K562 (cell line): ENCODE results near the gene PRKCB. TPM values are rescaled to one million over a fixed set of nuclear protein-coding genes. Genes with fewer than 3 reads are reported as not detected.

Source experiments
- CLOCK ChIP-seq: fragments of 250-450 bp; sonication (Bioruptor Pico); IDR thresholded peaks from 2 replicates; pipeline ENCODE4 v1.4.0; 2020; ENCODE audit warnings: mild to moderate bottlenecking, moderate library complexity, borderline replicate concordance
- EP400 ChIP-seq: fragments of 450-650 bp; IDR thresholded peaks from 2 replicates; pipeline ENCODE4 v1.6.1; 2017; ENCODE audit warnings: antibody characterized with exemption, mild to moderate bottlenecking, moderate library complexity
- ETV1 ChIP-seq: fragments of 450-650 bp; conservative IDR thresholded peaks from 2 replicates; pipeline ENCODE4 v1.6.1; 2016; ENCODE audit warnings: missing genetic modification characterization, control low read depth, low read depth, missing compliant biosample characterization
- HNRNPUL1 ChIP-seq: fragments of 200-400 bp; formaldehyde crosslinking; IDR thresholded peaks from 2 replicates; pipeline ENCODE4 v1.6.1; 2017; ENCODE audit warnings: low read length
- HOMEZ ChIP-seq: fragments of 250-450 bp; sonication (Bioruptor Pico); IDR thresholded peaks from 2 replicates; pipeline ENCODE4 v1.4.0; 2020; ENCODE audit warnings: mild to moderate bottlenecking, moderate library complexity
- IRF2 ChIP-seq: sonication (generic); formaldehyde crosslinking; IDR thresholded peaks from 2 replicates; pipeline ENCODE4 v1.8.1; 2022; ENCODE audit warnings: mild to moderate bottlenecking, missing genetic modification reagents
- POLR2AphosphoS5 ChIP-seq: IDR thresholded peaks from 2 replicates; pipeline ENCODE4 v1.6.1; 2011; ENCODE audit warnings: mild to moderate bottlenecking, low read depth, low read length, moderate library complexity; ENCODE audit not compliant: control insufficient read depth, insufficient read depth
- POLR3G ChIP-seq: IDR thresholded peaks from 2 replicates; pipeline ENCODE4 v1.6.1; 2011; ENCODE audit not compliant: insufficient read length, insufficient replicate concordance; ENCODE audit errors: extremely low read depth
- TFAM ChIP-seq: fragments of 250-450 bp; sonication (Bioruptor Pico); conservative IDR thresholded peaks from 2 replicates; pipeline ENCODE4 v1.5.0; 2021; ENCODE audit warnings: mild to moderate bottlenecking, moderate library complexity
- USF1 ChIP-seq: sonication (generic); formaldehyde crosslinking; IDR thresholded peaks from 2 replicates; pipeline ENCODE4 v1.9.0; 2022; ENCODE audit warnings: mild to moderate bottlenecking, missing genetic modification reagents
- YY1 ChIP-seq, 3 experiments: IDR thresholded peaks; 2 replicates each; pipeline ENCODE4 v1.6.1; 2011; ENCODE audit warnings: low read length in 2 of 3, mild to moderate bottlenecking in 2 of 3, moderate library complexity in 2 of 3, borderline replicate concordance in 1 of 3, control low read depth in 1 of 3, low read depth in 1 of 3; ENCODE audit not compliant: insufficient read depth in 3 of 3, insufficient replicate concordance in 2 of 3, control insufficient read depth in 1 of 3, insufficient read length in 1 of 3; ENCODE audit errors: extremely low read depth in 1 of 3
- ZC3H11A ChIP-seq: IDR thresholded peaks from 2 replicates; pipeline ENCODE4 v1.6.1; 2012; ENCODE audit warnings: low read depth, low read length, improper control_type of control experiment
- ZNF318 ChIP-seq, 2 experiments: fragments of 450-650 bp; IDR thresholded peaks; 2 replicates each; pipeline ENCODE4 v1.6.1; 2016; ENCODE audit warnings: mild to moderate bottlenecking in 2 of 2, borderline replicate concordance in 1 of 2, low read depth in 1 of 2, moderate library complexity in 1 of 2
- polyA plus RNA-seq, 8 experiments: library from polyadenylated mRNA; depleted of rRNA in 4 of 8; stranded (reverse) in 5 of 8; unstranded in 3 of 8; fragments of >200 nt; fragmentation: Nextera tagmentation in 2 of 8; fragmentation: Illumina TruSeq in 1 of 8; extraction: Ambion mirVana in 2 of 8; extraction: Trizol in 1 of 8; gene quantifications; 2 replicates each; pipeline versions ENCODE4 v1.2.1 to v1.2.3, GENCODE V29; 2011 to 2014; ENCODE audit warnings: inconsistent platforms in 1 of 8, missing spikeins in 1 of 8
- total RNA-seq, 7 experiments: library from RNA; depleted of rRNA in 6 of 7; stranded (reverse); fragments of >200 nt in 6 of 7; fragmentation: Illumina TruSeq in 2 of 7; extraction: Trizol in 2 of 7; gene quantifications; 2 replicates each; pipeline versions ENCODE4 v1.2.1 to v1.2.3, GENCODE V29; 2011 to 2021; ENCODE audit warnings: low replicate concordance in 1 of 7

The PRKCB gene
- total and polyA plus RNA-seq, 9 of the 15 experiments (the other 6 are each of a cell fraction or from before 2014, with no cell fraction given) = 49.9 to 276 (median 148) TPM

GRCh38 chr16:24002619-24003018 is 166.8 kb downstream of the PRKCB start (continued):
- TF ChIP-seq ZNF318 (IDR thresholded peaks at IDR 0.05; ENCODE audit: borderline replicate concordance in 1 of 2, low read depth in 1 of 2) = no peak
- TF ChIP-seq ETV1 (tag) = no peak
- peak; percentile 50; the same call in 1 of the 2 replicates for TF ChIP-seq POLR2AphosphoS5
- peak; percentile 17; the same call in 1 of the 2 replicates for TF ChIP-seq EP400
- TF ChIP-seq POLR3G = no peak
- TF ChIP-seq IRF2 = no peak
- TF ChIP-seq TFAM = no peak
- no peak for TF ChIP-seq CLOCK (CRISPR knock-in tag)
- peak; percentile 80 for TF ChIP-seq USF1 (CRISPR knock-in tag)
- TF ChIP-seq ZC3H11A = no peak
- no peak for TF ChIP-seq HNRNPUL1
- TF ChIP-seq HOMEZ (CRISPR knock-in tag) = no peak
- TF ChIP-seq YY1 (IDR thresholded peaks at IDR 0.05; ENCODE audit: borderline replicate concordance in 1 of 3, control insufficient read depth in 1 of 3, extremely low read depth in 1 of 3, insufficient read depth in 3 of 3, insufficient read length in 1 of 3, insufficient replicate concordance in 2 of 3, low read depth in 1 of 3, low read length in 2 of 3) = peak in 1 of 3 experiments; percentile 79
